GM12875 (cell line): ENCODE data around the gene KLF6.

ENCODE experiments used
- H3K4me3 ChIP-seq: one replicate; pipeline ENCODE4 v1.5.1; 2011; ENCODE audit warnings: low read depth, low read length, control low read depth
- TF ChIP-seq, protein P1 (sequence below): IDR thresholded peaks from 2 replicates; pipeline ENCODE4 v1.5.1; 2011; ENCODE audit warnings: low read depth, mild to moderate bottlenecking, control low read depth, inconsistent platforms, low read length, moderate library complexity, borderline replicate concordance; ENCODE audit not compliant: insufficient read depth

KLF6 gene

DNA sequence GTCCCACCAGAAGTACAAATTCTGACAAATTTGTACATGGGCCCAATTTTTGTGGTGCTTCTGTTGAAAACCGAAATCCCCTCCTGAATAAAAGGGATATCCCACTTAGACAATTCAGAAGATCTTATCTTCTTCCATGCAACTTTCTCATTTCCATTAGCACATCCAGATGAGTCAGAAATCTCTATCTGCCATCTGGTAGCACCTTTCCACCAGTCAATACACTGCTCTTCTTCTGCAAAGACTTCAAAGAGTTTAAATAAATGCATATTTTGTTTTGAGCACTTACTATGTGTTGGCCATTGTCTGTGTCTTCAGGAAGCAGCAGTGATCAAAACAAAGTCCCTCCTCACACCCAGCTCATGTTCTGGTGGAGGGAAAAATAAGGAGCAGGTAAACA is 12.7 kb upstream of the KLF6 start:
- H3K4me3 ChIP-seq = no peak overlapping the region
- TF ChIP-seq, protein P1, sequence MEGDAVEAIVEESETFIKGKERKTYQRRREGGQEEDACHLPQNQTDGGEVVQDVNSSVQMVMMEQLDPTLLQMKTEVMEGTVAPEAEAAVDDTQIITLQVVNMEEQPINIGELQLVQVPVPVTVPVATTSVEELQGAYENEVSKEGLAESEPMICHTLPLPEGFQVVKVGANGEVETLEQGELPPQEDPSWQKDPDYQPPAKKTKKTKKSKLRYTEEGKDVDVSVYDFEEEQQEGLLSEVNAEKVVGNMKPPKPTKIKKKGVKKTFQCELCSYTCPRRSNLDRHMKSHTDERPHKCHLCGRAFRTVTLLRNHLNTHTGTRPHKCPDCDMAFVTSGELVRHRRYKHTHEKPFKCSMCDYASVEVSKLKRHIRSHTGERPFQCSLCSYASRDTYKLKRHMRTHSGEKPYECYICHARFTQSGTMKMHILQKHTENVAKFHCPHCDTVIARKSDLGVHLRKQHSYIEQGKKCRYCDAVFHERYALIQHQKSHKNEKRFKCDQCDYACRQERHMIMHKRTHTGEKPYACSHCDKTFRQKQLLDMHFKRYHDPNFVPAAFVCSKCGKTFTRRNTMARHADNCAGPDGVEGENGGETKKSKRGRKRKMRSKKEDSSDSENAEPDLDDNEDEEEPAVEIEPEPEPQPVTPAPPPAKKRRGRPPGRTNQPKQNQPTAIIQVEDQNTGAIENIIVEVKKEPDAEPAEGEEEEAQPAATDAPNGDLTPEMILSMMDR = no peak

DNA sequence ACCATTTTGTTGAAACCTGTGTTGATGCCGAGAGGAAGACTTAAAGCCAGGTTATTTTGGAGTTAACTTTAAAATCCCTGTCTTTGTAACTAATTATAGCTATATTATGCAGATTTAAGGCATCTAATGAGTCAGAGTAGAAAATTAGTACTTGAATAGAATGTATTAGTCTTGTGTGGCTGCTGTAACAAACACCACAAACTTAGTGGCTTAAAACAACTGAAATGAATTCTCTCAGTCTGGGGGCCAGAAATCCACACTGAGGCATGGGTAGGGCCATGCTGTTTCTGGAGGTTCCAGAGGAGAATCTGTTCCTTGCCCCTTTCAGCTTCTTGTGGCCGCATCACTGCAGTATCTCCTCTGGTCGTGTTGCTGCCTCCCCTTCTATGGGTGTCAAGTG is 8.5 kb upstream of the KLF6 start:
- TF ChIP-seq, protein P1 = no peak

DNA sequence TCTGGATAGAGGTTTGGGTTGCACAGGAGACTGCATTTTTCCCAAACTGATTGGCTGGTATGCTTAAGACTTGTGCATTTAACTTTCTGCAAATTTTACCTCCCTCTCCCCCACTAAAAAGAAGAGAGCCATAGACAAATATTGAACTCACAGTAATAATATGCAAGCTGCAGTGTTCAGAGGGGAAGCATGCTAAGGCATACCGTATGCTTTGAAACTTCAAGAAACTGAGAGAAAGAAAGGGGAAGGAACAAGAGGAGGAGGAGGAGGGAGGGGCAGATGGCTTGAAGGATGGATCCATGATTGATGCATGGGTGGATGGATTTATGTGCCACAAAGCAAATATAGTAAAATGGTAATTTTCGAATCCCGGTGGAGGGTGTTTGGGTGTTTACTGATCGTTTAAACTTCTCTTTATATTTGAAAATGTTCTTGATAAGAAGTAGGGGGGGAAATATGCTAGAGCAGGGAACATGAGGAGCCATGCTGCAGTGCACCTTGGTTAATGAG is 7.8 kb upstream of the KLF6 start:
- no peak overlapping the region for H3K4me3 ChIP-seq
- TF ChIP-seq, protein P1 = no peak

More for the DNA sequence above, 8.5 kb upstream of the KLF6 start:
- H3K4me3 ChIP-seq = no peak overlapping the region

- no peak overlapping the region for H3K4me3 ChIP-seq
- TF ChIP-seq, protein P1 = no peak
These were observed 7.1 kb upstream of the KLF6 start for GRCh38 chr10:3791974-3792633.

GRCh38 chr10:3790858-3791257 is 5.8 kb upstream of the KLF6 start:
- H3K4me3 ChIP-seq = no peak overlapping the region
- TF ChIP-seq, protein P1 = no peak

GRCh38 chr10:3790272-3790671 is 5.3 kb upstream of the KLF6 start:
- no peak overlapping the region for H3K4me3 ChIP-seq
- TF ChIP-seq, protein P1 = no peak

DNA sequence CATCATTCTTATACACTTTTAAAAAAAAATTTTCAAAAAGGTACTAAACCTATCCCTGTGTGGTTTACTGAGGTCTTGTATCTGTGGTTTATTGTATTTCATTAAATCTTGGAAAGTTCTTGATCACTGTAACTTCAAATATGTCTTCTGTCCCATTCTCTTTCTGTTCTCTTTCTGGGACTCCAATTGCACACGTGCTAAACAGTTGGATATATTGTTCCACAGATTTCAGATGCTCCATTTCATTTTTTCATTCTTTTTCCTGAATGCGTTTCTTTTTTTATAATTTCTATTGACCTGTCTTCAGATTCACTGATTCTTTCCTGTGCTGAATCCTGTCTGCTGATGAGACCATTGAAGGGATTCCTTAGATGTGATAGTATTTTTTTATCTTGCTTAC is 4.6 kb upstream of the KLF6 start:
- no peak overlapping the region for H3K4me3 ChIP-seq
- TF ChIP-seq, protein P1 = no peak
